DOHH2 (cell line): Measurements from ENCODE around the gene MARCO.

ENCODE experiments used
- EZH2phosphoT487 ChIP-seq: fragments of 200-600 bp; sonication (generic); IDR thresholded peaks from 2 replicates; pipeline ENCODE4 v1.6.1; 2017; ENCODE audit warnings: borderline replicate concordance, mild to moderate bottlenecking, antibody characterized with exemption, low read length, moderate library complexity, mixed read lengths
- TF ChIP-seq, protein P1 (sequence below): fragments of 200-600 bp; sonication (generic); IDR thresholded peaks from one replicate; pipeline ENCODE4 v1.5.1; 2014; ENCODE audit warnings: antibody characterized with exemption, mild to moderate bottlenecking, low read depth, low read length; ENCODE audit not compliant: poor library complexity, severe bottlenecking

- TF ChIP-seq, protein P1, sequence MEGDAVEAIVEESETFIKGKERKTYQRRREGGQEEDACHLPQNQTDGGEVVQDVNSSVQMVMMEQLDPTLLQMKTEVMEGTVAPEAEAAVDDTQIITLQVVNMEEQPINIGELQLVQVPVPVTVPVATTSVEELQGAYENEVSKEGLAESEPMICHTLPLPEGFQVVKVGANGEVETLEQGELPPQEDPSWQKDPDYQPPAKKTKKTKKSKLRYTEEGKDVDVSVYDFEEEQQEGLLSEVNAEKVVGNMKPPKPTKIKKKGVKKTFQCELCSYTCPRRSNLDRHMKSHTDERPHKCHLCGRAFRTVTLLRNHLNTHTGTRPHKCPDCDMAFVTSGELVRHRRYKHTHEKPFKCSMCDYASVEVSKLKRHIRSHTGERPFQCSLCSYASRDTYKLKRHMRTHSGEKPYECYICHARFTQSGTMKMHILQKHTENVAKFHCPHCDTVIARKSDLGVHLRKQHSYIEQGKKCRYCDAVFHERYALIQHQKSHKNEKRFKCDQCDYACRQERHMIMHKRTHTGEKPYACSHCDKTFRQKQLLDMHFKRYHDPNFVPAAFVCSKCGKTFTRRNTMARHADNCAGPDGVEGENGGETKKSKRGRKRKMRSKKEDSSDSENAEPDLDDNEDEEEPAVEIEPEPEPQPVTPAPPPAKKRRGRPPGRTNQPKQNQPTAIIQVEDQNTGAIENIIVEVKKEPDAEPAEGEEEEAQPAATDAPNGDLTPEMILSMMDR: no peak
- no peak for TF ChIP-seq EZH2phosphoT487
Measured at GRCh38 chr2:119012345-119013301, 70.6 kb downstream of the MARCO start.
